GM21723 (cell line): ENCODE results near the gene HDAC9.

Experiments
- ATAC-seq: cut with Tn5 transposase; IDR thresholded peaks from one replicate; pipeline ENCODE4 v1.9.1; 2021; ENCODE audit warnings: mild to moderate bottlenecking, moderate library complexity; ENCODE audit not compliant: unreplicated experiment

HDAC9 gene

DNA sequence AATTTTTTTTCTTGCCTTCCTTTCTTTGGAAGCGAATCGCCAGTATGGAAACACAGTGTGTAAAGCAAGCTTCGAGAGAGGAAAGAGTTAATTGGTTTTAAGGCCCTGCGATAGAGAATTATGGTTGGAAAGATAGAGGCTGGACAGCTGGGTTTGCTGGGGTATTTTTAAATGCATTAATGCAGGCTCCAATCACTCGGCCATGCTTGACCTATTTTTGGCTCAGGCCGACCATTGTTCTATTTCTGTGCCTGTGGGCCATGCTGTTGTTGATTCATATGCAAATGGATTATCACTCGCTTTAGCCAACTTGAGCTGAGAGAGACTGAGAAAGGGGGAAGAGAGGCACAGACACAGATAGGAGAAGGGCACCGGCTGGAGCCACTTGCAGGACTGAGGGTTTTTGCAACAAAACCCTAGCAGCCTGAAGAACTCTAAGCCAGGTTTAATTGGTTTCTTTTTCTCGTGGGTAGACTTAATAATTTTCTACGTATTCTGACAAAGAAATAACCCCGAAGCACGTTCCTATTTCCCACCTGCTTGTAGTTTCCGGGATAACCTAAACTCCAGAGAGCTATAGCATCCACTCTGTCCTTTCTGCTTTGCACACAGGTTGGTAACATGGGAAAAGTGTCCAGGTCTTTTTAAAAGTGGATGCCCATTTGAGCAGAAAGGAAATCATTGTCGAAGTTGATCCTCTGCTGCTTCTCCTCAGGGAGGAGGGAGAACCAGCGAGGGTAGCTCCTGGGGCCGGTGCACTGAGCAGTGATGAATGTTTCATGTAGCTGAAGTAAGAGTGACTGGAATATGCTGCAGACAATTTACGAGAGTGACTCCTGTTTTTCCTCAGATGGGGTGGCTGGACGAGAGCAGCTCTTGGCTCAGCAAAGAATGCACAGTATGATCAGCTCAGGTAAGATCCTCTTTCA is at the start of gene HDAC9:
Gene HDAC9, plus strand, starts transcription at position 338 of the 929 bp plus-strand sequence. Its CDS starts 554 bp downstream, at position 892.
- ATAC-seq, result peak; percentile 92

DNA sequence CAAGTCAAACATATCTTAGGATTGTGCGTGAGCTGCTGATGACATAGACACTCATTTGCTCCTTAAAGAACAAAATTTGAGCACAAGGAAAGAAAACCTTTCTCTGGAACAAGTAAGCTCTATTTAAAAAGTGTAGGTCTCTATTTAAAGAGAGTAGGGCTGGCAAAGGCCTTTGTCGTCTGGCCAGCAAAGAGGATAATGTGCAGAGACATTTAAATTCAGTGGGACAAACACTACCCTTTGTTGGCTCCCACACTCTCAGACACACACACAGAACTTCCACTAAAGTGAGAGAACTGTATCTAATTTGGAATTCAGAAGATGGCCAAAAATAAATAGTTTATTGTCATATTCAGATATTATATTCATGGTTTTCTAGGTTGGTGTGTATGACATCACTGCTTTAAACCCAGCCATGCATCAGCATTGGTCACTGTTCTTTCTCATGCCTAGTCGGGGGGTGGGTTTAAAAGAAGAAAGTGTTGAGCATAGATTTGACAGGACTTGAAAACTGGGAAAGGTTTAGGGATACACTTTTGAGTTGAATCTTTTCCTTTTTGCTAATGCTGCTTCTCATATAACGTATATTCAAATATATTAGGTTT is 49.5 kb upstream of the HDAC9 start:
- no peak for ATAC-seq

DNA sequence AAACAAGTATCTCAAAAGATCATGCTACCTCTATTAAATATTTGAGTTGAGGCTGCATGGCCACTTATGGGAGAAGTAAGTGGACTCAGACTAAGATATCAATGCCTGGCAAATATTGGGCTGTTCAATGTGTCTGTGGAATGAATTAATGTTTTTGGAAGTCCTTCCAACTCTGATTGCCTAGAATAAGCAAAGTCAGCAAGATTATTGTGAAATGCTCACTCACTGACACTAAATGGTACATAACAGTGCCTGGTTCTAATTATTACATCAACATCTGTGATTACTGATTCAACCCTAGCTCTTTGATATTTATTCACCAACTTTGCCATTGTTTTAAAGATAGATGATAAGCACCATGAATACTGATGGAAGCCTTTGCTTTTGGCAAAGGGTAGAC is 45.5 kb upstream of the HDAC9 start:
- ATAC-seq, result no peak

DNA sequence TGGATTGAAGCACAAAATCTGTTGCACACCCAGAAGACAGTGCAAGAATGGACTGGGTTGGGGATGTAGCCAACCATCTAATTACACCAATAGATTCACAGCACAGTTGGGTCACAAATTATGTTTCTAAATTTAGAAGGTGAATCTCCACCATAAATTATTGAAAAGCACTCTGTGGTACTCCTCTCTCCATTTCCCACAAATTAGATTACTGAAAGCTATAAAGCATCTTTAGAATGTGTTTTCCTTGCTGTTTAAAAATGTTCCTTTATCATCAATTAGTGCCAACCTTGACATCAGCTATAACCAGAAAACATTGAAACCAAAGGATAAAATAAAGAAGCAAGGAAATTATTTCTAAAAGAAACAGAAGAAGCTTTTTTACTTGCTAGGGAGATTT is 39.9 kb upstream of the HDAC9 start:
- no peak for ATAC-seq

DNA sequence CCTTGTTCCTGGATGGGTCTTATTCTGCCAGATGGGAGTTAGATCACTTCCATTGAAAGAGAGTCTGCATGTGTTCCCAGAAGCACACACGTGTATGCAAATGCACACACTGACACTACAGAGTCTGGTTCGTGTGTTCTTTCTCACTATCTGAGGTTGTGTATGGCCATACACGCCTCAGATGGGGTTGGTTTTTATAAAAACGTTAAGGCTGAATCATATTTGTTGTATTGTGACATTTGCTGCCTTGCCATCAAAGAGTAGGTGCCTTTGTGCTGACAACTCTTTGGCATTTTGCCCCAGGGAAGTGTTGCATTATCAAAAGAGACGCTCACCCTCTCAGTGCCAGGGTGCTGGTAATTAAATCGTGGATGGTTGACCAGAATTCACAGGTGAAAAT is 37.7 kb upstream of the HDAC9 start:
- ATAC-seq, result no peak

DNA sequence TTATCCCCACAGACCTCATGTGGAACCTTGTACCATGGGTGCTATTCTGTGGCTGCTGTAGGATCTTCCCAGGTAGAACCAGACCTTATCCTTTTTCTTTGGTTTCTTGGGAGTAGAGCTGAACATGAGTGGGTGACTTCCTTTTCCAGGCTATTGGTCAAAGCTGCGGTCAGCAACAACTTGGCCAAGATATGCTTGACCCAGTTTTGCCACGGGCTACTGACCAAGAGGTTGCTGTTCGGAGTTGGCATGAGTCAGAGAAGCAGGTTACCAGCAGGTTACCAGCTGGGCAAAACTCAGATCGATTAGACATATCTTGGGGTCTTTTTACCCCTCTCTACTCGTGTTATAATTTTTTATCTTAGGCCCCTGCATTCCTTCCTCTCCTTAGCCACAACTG is 36.7 kb upstream of the HDAC9 start:
- no peak for ATAC-seq

DNA sequence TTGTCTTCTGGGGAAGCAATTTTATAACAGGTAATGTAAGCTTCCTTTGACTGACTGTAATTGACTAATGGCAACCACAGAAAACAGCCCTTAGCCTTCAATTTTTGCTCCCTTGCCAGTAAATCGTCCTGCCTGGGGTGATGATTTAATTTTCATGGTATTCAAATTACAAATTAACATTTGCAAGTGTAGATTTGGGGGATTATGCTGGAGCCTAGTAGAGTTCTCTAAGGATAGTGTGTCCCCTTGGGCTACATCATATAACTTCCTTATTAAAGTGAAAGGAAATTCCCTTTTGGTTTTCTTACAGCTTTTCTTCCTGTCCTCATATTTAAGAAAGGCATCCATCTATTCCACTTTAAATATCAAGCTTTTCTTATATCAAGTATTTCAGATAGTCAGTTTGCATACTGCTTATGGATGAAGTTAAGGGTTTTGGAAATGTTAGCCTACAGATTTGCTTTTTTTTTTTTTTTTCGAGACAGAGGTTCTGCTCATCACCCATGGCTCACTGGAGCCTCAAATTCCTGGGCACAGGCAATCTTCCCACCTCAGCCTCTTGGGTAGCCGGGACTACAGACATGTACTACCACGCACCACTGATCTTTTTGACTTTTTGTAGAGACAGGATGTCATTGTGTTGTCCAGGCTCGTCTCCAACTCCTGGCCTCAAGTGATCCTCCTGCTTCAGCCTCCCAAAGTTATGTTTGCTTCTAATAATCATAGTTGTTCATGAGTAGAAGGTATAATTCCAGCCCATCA is 35.9 kb upstream of the HDAC9 start:
- no peak for ATAC-seq

DNA sequence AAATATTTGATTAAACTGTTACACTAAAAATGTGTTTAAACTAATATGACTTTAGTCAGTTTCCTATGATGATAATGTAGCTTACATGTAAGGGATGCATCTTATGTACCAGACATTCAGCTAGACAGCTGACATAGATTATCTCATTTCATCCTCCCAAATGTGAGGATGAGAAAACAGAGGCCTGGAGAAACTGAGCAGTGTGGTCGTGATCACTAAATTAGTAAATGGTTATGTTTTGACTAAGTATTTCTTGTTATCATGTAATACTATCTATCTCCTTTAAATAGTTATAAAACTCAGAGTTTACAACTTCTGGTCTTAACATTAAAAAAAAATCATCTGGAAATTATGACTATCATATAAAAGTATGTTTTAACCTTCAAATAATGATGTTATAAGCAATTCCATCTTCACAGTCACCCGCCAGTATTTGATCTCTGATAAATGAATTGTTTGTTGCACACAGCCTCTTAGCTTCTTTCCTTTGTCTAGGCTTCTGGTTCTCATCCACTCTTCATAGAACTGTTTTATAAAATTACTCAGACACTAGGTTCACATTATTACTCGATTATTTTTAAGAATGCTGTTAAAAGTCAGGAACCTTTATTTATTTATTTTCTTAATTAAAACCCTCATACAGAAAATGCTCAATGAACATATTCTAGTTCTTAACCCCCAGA is 33.6 kb upstream of the HDAC9 start:
- ATAC-seq, result no peak

DNA sequence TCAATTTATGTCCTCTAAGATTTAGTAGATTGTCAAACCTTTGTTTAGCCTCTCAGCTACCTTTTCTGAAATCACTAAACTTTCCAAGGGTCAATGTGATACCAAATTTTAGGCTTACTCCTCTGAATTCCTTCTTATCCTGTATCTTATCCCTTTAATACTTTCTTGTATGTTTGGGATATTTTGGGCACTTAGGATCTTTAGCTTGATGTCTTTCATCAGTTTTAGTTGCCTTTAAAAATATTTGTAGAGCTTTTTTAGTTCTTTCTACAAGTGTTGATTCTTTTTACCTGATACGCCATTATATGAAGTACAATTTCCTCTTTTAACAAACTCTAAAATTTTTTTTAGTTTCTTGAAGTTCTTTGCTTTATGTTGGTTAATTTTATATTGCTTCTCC is 30.7 kb upstream of the HDAC9 start:
- ATAC-seq, result no peak

DNA sequence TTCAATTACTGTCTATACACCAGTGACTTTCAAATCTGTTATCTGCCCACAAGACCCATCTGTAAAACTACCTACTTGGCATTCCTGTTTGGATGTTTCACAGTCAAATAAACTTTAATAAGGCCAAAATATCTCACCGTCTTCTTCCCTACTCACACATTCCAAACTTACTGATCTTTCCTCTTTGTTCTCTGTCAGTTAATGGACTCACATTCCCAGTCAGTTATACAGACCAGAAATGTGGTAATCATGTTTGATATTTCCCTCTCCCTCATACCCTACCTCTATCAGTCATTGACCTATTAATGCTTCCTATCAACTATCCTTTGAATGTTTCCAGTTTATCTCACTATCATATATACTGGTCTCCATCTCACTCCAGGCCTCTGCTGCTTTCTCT is 28.5 kb upstream of the HDAC9 start:
- ATAC-seq, result no peak

DNA sequence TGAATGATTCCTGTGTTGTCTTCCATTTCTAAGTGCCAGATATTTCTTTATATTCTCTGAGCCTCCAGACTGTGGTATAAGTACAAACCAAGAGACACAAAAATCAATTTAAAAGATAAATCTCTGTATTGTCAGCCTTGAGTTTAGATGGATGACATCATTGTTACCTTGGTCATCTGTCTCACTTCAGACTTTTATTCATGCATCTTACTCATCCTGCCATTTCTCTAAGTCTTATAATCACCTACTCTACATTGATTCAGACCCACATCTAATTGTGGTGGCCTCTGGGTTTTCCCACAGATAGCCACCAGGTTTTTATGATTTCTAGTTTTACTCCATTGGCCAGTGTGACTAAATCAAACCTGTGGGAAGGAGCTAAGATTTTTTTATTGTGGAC is 26.8 kb upstream of the HDAC9 start:
- ATAC-seq, result no peak

DNA sequence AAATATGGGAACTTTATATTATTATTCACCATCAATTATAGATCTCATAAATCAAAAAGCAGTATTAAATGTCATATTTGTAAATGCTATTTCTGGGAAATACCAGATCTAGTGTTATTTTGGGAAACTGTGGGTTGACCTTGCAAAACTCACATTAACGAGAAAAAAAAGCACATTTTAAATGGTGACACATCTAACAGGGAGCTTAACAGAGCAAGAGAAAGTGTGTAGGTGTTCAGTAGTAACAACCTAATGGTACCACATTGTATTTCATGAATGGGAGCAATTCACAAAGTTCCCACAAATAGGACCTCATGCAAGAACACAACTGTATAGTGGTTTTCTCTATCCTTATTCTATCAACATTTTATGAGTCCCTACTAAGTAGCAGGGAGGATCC is 26.2 kb upstream of the HDAC9 start:
- ATAC-seq, result no peak

DNA sequence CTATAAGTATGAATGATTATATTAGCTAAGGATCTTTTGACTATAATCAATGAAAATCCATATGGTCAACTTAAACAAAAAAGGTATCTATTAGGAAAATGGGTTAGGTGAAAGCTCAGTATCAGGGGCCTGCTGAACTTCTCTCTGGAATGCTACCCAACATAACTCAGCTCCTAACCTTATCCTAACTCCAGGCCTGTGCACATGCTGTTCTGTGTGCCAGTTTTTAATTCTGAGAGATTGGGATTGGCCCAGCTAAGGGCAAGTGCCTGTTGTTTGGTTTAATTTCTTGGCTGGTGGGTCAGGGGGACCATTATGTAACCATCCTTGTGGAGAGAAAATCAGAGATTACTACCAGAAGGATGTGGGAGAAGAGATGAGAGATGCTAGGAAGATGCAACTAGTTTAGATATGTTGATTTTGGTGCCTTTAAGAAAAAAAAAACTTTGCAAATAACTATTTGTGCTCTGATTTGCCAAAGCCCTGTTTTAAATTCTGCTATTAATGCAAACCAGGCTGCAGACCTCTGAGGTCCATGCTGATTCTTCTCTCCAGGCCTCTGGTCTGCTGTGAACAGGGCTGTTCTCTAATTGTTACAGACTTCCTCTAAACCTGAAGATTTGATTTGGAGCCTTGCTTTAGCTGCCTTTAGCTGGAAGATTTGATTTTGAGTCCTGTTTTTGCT is 23.9 kb upstream of the HDAC9 start:
- no peak for ATAC-seq

DNA sequence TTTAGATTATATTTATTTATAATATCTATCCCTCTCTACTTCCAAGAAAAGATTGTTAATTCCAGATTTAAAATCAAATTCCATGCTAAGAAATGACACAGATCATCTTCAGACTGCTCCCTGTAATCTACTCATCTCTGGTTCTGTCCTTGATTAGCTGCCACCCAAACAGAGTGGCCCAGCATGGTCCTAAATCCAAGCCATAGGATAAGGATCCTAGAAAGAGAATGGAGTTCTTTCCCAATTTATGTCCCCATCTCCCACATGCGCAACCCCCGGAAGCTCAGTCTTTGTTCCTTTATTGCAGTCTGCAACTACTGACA is 23.4 kb upstream of the HDAC9 start:
- no peak for ATAC-seq

DNA sequence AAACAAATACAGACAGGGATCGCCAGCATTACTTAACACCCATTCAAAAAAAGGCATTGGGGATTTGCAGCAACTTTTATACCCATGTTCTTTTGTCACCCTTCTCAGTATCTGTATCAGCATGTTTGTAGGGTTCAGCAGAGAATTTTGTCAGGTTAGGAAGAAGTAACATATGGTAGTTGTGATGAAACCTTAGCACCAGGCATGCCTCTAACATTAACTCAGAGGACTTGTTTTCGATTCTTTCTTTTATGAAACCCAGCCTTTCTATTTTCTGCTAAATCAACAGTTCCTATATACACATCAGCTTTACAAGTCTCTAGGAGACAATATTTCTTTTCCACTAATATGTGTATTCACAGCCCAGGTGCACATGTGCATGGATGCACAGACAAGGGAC is 22.4 kb upstream of the HDAC9 start:
- ATAC-seq, result no peak

DNA sequence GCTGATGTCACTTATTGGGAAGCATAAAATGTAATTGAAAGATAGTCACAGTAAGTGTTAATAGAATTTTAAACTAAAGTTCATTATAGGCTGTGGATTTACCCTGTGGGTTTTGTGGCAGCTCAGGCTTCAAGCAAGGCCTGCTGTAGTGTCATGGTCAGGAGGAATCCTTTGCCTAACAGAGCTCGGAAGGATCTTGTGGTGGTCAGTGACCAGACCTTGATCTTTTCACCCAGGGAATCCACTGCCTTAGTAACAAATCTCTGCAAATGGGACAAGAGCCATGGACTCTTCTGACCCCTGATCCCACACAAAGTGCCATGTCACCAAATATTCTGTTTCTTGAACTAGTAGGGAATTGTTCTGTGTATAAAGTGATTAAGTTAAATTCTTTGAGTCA is 20.6 kb upstream of the HDAC9 start:
- no peak for ATAC-seq

DNA sequence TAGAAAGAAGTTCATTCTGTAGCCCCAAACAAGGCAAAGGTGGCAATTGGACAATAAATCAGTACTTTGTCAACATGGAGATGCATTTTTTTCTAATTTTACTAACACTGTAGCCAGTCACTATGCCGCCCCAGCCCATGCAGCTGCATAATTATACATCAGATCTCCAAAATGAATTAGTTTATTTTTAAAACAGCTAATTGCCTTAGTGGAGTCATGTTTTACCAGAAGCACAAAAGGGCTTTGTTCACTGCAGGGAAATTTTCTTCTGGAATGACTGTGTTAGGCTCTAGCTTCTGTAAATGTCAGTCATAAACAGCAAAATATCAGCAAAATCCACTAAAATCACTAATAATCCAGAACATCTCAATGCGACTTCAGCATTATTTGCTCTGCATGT is 20.1 kb upstream of the HDAC9 start:
- ATAC-seq, result no peak

DNA sequence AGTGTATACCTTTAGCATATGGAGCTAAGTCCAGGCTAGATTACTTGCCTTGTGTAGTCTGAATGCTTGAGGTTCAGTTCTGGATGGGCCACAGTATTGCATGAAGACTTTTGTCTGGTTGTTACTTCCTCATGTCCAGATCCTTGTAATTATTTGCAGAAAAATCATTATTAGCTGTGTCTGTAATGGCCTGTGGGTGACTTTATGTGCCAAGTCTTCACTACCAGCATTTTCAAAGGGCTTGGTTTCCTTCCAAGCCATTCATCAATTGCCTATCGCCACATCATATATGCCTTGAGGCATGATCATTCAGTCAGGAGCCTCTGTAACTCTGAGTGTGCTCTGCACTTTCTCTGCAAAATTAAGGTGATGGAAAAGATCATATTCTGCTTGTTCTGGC is 13.8 kb upstream of the HDAC9 start:
- no peak for ATAC-seq

DNA sequence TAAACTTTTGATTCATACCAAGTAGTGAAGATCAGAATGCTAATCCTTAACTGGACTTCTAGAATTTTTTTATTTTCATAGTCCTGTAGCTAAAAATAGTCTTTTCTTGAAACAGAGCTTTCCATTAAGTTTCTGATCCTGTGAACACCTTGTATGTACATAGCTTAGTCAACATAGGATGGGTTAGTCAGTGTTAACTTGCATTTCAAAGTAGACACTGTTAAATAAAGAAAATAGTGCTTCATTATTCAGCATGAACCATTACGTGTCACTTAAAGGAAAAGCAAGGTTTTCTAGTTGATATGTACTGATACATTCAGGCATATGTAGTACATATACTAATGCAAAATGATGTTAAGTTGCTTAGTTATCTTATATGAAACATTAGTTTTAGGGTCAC is 7.5 kb upstream of the HDAC9 start:
- no peak for ATAC-seq

DNA sequence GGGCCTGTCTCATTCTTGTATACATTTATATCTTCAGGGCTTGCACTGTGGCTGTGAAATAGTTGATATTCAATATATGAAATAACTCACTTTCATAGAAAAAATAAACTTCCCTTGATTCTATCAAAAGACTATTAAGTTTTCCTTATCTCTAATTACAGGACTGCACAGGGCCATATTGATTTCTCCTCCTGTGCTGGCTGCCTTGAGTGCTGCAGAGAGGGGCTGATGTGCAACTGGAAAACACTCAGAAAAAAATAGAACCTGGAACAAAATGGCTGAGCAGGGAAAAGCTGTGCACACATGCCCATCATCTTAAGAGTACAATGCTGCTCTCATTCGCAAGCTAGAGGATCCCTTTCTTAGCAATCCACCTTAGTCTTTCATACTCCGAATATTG is 5.9 kb upstream of the HDAC9 start:
- ATAC-seq, result no peak

DNA sequence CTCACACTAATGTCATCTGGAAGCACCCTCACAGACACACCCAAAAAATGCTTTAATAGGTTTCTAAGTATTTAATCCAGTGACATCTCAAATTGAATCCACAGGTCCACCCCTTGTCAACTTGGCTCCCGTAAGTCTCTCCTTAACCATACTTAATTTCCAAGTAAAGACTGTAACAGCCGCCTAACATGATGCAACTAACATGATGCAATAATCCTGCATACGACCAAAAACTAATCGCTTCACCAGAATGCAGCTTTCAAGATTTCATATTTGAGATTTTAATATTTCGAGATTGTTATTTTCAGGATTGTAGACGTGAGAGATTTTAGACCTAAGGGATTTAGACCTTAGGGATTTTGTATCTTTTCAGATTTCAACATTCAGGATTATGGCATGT is 3.7 kb upstream of the HDAC9 start:
- ATAC-seq, result no peak
